ENCODE data around the gene LRRC26. TPM values are rescaled to one million over a fixed set of nuclear protein-coding genes. Genes with fewer than 3 reads are reported as not detected.

LRRC26 gene
- polyA plus RNA-seq, 1 donor (not counting 4 experiments of a cell fraction or from before 2014, with no cell fraction given): not detected

GRCh38 chr9:137185921-137186320 lies 16.1 kb upstream of the LRRC26 start:
- TF ChIP-seq EZH2 (IDR thresholded peaks at IDR 0.05; ENCODE audit: low read length): no peak
- DNase-seq (ENCODE audit: low read depth, low spot score): no peak
- H3K4me2 ChIP-seq (ENCODE audit: control insufficient read depth, extremely low read depth, insufficient read depth, low read depth, low read length): no peak overlapping the region

GRCh38 chr9:137184881-137185660 lies 15.2 kb upstream of the LRRC26 start:
- Histone ChIP-seq H2AFZ (ENCODE audit: control insufficient read depth, low read length) (no peak overlapping the region), H4K20me1 (ENCODE audit: control insufficient read depth, extremely low read depth, insufficient read depth, low read length) (no peaks in the 10 kb centered on the region), H3K27me3 (ENCODE audit: control insufficient read depth, extremely low read depth, insufficient read depth, low read length) (no peaks in the 10 kb centered on the region), H3K4me2 (ENCODE audit: control insufficient read depth, extremely low read depth, insufficient read depth, low read depth, low read length) (no peak overlapping the region), H3K79me2 (ENCODE audit: control insufficient read depth, insufficient read depth, low read length) (peaks cover 37% of the 10 kb centered on the region), H3K27ac (ENCODE audit: control insufficient read depth, insufficient read depth, low read length) (no peak overlapping the region), H3K9me3 (ENCODE audit: control insufficient read depth, low read depth, low read length) (no peaks in the 10 kb centered on the region), H3K4me1 (ENCODE audit: control insufficient read depth, extremely low read depth, insufficient read depth, low read length) (peaks cover 22% of the 10 kb centered on the region), H3K9me1 (ENCODE audit: control insufficient read depth, extremely low read depth, insufficient read depth, low read length) (no peaks in the 10 kb centered on the region), H3K9ac (ENCODE audit: control insufficient read depth, extremely low read depth, insufficient read depth, low read length) (no peak overlapping the region), H3K36me3 (ENCODE audit: control insufficient read depth in 2 of 2, extremely low read depth in 1 of 2, insufficient read depth in 2 of 2, low read length in 2 of 2) (peaks cover 19 to 21% of the 10 kb centered on the region in 2 experiments), H3K4me3 (ENCODE audit: control insufficient read depth in 2 of 3, extremely low read depth in 1 of 3, insufficient read depth in 2 of 3, low read depth in 1 of 3, low read length in 3 of 3) (no peak overlapping the region)
- DNase-seq (ENCODE audit: low read depth, low spot score) (no peak), FAIRE-seq (no peak)
- TF ChIP-seq CTCF (optimal IDR thresholded peaks at IDR 0.05 in 1 of 3, IDR thresholded peaks at IDR 0.05 in 1 of 3, conservative IDR thresholded peaks at IDR 0.05 in 1 of 3; ENCODE audit: extremely low read depth in 1 of 3, insufficient read depth in 2 of 3, low read length in 3 of 3) (no peak), EZH2 (IDR thresholded peaks at IDR 0.05; ENCODE audit: low read length) (no peak)
- dilution Hi-C loops (cut with MboI; ENCODE audit: extremely low pct_ligation_motif_present, low sequenced_read_pairs): no loop called here

More at GRCh38 chr9:137185921-137186320, 16.1 kb upstream of the LRRC26 start:
- peaks cover 23% of the 10 kb centered on the region for H3K4me1 ChIP-seq (ENCODE audit: control insufficient read depth, extremely low read depth, insufficient read depth, low read length)
- H4K20me1 ChIP-seq (ENCODE audit: control insufficient read depth, extremely low read depth, insufficient read depth, low read length): no peaks in the 10 kb centered on the region
- H3K36me3 ChIP-seq (ENCODE audit: control insufficient read depth in 2 of 2, extremely low read depth in 1 of 2, insufficient read depth in 2 of 2, low read length in 2 of 2): peaks cover 24 to 25% of the 10 kb centered on the region in 2 experiments
- no peak overlapping the region for H3K27ac ChIP-seq (ENCODE audit: control insufficient read depth, insufficient read depth, low read length)
- dilution Hi-C loops (cut with MboI; ENCODE audit: extremely low pct_ligation_motif_present, low sequenced_read_pairs): no loop called here
- no peaks in the 10 kb centered on the region for H3K9me3 ChIP-seq (ENCODE audit: control insufficient read depth, low read depth, low read length)
- H3K9ac ChIP-seq (ENCODE audit: control insufficient read depth, extremely low read depth, insufficient read depth, low read length): no peak overlapping the region
- no peak for FAIRE-seq
- H3K4me3 ChIP-seq (ENCODE audit: control insufficient read depth in 2 of 3, extremely low read depth in 1 of 3, insufficient read depth in 2 of 3, low read depth in 1 of 3, low read length in 3 of 3): no peak overlapping the region
- no peaks in the 10 kb centered on the region for H3K27me3 ChIP-seq (ENCODE audit: control insufficient read depth, extremely low read depth, insufficient read depth, low read length)
- no peak overlapping the region for H2AFZ ChIP-seq (ENCODE audit: control insufficient read depth, low read length)
- H3K9me1 ChIP-seq (ENCODE audit: control insufficient read depth, extremely low read depth, insufficient read depth, low read length): no peaks in the 10 kb centered on the region
- H3K79me2 ChIP-seq (ENCODE audit: control insufficient read depth, insufficient read depth, low read length): peaks cover 45% of the 10 kb centered on the region

Measured in keratinocyte (primary cell).